Stimulated activated naive B cell treated with anti-CD40 and anti-IgM and Interleukin-4, amounts not matched to agents 10 μg/mL and 1 μg/mL and 100 μg/mL, for 72 hours (primary cell): ENCODE results near the gene GPR155.

Source experiments
- ATAC-seq, 2 donors: fragments of 150-1000 bp; cut with Tn5 transposase; replicated peaks; 2 replicates each; pipeline ENCODE4 v1.10.0; 2021; ENCODE audit warnings: moderate library complexity in 1 of 2
- DNase-seq: peaks from one replicate; pipeline ENCODE4 v3.0.0; 2021
- H3K27ac Mint-ChIP-seq: one replicate; pipeline ENCODE4 v1.8.0; 2022; ENCODE audit warnings: mild to moderate bottlenecking, mixed read lengths
- H3K27me3 Mint-ChIP-seq, 2 donors: one replicate each; pipeline ENCODE4 v1.8.0; 2022; ENCODE audit warnings: mixed read lengths in 2 of 2
- H3K36me3 Mint-ChIP-seq, 2 donors: one replicate each; pipeline ENCODE4 v1.8.0; 2022; ENCODE audit warnings: mixed read lengths in 2 of 2, mild to moderate bottlenecking in 1 of 2
- H3K4me1 Mint-ChIP-seq, 2 donors: one replicate each; pipeline ENCODE4 v1.8.0; 2022; ENCODE audit warnings: mixed read lengths in 2 of 2, mild to moderate bottlenecking in 1 of 2
- H3K4me3 Mint-ChIP-seq, 2 donors: one replicate each; pipeline ENCODE4 v1.8.0; 2022; ENCODE audit warnings: mild to moderate bottlenecking in 2 of 2, mixed read lengths in 2 of 2, moderate library complexity in 1 of 2
- H3K9me3 Mint-ChIP-seq, 2 donors: one replicate each; pipeline ENCODE4 v1.8.0; 2022; ENCODE audit warnings: mixed read lengths in 2 of 2, mild to moderate bottlenecking in 1 of 2

Gene GPR155

DNA sequence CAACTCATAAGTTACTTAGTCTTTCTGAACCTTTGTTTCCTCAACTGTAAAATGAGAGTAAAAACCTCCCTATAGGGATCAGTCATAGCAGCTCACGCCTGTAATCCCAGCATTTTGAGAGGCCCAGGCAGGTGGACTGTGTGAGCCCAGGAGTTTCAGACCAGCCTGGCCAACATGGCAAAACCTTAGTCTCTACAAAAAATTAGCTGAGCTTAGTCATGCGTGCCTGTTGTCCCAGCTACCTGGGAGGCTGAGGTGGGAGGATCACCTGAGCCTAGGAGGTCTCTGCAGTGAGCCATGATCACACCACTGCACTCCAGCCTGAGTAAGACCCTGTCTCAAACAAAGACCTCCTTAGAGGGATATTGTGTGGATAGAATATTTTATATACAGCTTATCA lies 2.3 kb downstream of the GPR155 start:
- Mint-ChIP-seq H3K36me3 (peaks cover 2 to 4% of the 10 kb centered on the region in 2 donors), H3K9me3 (peaks cover 0 to 4% of the 10 kb centered on the region in 2 donors), H3K4me3 (no peak overlapping the region), H3K27ac (no peak overlapping the region), H3K27me3 (no peaks in the 10 kb centered on the region), H3K4me1 (peaks cover 10 to 27% of the 10 kb centered on the region in 2 donors)
- no peak for ATAC-seq
- DNase-seq, result no peak

DNA sequence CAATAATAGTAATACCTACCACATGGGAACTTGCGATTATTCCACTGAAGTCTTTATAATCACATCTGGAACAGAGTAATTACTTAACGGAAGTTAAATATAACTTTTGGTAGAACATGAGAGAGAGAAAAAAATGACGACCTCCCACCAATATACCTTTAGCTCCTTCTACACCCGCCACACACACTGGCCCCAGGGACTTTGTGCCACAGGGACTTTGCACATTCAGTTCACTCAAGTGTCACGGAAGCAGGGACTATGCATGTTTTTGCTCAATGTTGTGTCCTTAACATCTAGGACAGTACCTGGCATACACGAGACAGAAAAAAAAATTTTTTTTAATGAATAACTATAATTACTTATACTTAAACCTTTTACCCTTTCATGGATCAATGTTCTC lies 4.0 kb downstream of the GPR155 start:
- peaks cover 0 to 4% of the 10 kb centered on the region in 2 donors for H3K36me3 Mint-ChIP-seq

DNA sequence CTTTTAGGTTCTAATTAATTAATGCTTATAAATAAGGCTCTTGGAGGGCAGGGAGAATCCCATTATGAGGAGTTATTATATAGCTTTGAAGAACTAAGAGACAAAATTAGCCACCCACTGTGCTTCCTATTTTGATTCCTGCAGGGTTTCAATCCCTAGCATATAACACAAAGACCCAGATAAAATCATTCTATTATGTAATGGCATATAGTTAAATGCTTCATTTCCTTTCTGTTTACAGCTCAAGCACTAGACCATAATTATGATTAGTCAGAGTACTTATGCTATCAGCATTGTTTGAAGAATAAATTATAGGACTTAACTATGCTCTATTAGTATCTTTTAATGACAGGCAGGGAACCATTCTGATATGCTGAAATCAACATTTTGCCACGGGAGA lies 9.1 kb downstream of the GPR155 start:
- DNase-seq, result no peak
- no peak overlapping the region for H3K27ac Mint-ChIP-seq
- H3K36me3 Mint-ChIP-seq, result peaks cover 0 to 7% of the 10 kb centered on the region in 2 donors
- ATAC-seq, result no peak
- H3K27me3 Mint-ChIP-seq, result no peaks in the 10 kb centered on the region
- no peak overlapping the region for H3K4me3 Mint-ChIP-seq
- no peaks in the 10 kb centered on the region for H3K9me3 Mint-ChIP-seq
- no peaks in the 10 kb centered on the region for H3K4me1 Mint-ChIP-seq

More for the DNA sequence above, 4.0 kb downstream of the GPR155 start:
- H3K9me3 Mint-ChIP-seq, result no peaks in the 10 kb centered on the region
- DNase-seq (no peak), ATAC-seq (no peak)
- H3K27ac Mint-ChIP-seq, result no peak overlapping the region
- H3K4me3 Mint-ChIP-seq, result no peak overlapping the region
- H3K4me1 Mint-ChIP-seq, result peaks cover 5 to 14% of the 10 kb centered on the region in 2 donors
- H3K27me3 Mint-ChIP-seq, result no peaks in the 10 kb centered on the region

DNA sequence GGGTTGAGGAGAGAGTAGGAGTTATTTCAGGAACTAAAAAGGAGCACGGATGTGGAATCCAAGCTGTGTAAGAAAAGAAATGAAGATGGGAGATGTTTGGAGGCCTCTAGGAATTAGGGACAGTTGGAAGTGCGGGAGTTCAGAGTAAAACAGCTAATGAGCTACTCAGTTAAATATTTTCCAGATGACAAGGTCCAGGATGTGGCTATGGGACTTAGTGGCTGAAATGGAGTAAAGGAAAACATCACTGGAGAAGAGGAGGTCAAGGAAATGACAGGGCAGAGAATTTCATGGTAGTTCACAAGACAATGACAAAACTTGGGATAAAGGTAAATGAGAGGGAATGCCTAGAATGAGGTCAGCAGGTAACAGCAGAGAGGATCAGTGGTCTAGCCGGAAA lies 13.0 kb downstream of the GPR155 start:
- no peak overlapping the region for H3K27ac Mint-ChIP-seq

DNA sequence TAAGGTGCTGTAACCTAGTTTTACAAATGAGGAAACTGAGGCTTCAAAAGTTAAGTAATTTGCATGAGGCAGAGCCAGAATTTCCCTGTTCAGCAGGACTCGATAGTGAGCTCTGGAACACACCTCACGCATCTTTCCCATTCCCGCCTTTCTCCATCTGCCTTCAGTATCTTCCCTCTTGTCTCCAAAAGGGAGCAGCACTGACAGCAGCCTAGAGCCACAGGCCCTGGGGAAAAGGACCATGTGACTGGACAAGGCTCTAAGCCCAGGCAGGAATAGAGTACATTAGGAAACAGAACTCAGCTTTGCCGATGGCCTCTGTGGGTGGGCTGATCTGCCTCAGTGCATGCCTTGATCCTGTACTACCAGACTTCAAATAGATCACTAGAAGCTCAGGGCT lies 21.5 kb downstream of the GPR155 start:
- H3K9me3 Mint-ChIP-seq, result no peaks in the 10 kb centered on the region
- H3K36me3 Mint-ChIP-seq, result no peaks in the 10 kb centered on the region
- no peak for DNase-seq
- no peak overlapping the region for H3K27ac Mint-ChIP-seq
- H3K4me1 Mint-ChIP-seq, result no peaks in the 10 kb centered on the region
- ATAC-seq, result no peak
- no peaks in the 10 kb centered on the region for H3K27me3 Mint-ChIP-seq
- no peak overlapping the region for H3K4me3 Mint-ChIP-seq

More for the DNA sequence above, 13.0 kb downstream of the GPR155 start:
- Mint-ChIP-seq H3K27me3 (no peaks in the 10 kb centered on the region), H3K9me3 (no peaks in the 10 kb centered on the region), H3K4me3 (no peak overlapping the region), H3K36me3 (peaks cover 0 to 3% of the 10 kb centered on the region in 2 donors), H3K4me1 (no peaks in the 10 kb centered on the region)
- ATAC-seq, result no peak
- no peak for DNase-seq

DNA sequence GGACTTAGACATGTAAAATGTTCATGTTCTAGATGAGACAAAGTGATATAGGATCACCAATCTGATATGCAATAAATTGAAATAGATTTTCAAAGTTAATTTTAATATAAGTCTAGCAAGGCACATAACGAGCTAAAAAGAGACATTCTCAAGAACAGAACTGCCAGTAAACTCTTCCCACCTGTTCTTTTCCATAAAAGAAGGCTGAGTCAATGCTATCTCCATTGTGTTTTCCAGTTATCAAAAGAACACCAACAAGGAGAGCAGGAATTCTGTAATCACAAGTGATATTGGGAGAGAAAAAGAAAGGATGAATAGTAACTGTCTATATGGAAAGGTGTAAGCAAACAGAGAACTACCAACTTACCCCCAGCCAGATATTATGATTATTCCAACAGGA lies 25.6 kb downstream of the GPR155 start:
- Mint-ChIP-seq H3K27ac (no peak overlapping the region), H3K4me1 (no peaks in the 10 kb centered on the region), H3K36me3 (no peaks in the 10 kb centered on the region), H3K27me3 (no peaks in the 10 kb centered on the region), H3K9me3 (no peaks in the 10 kb centered on the region), H3K4me3 (no peak overlapping the region)
- DNase-seq (no peak), ATAC-seq (no peak)

DNA sequence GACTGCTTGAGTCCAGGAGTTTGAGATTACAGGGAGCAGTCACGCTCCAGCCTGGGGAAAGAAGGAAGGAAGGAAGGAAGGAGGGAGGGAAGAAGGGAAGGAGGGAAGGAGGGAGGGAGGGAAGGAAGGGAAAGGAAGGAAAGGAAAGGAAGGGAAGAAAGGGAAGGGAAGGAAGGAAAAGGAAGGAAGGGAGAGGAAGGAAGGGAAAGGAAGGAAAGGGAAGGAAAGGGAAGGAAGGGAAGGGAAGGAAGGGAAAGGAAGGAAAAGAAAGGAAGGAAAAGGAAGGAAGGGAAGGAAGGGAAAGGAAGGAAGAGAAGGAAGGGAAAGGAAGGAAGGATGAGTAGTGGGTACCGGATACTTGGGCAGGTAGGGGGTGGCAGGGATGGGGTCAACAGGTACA lies 32.3 kb downstream of the GPR155 start:
- Mint-ChIP-seq H3K9me3 (peaks cover 0 to 2% of the 10 kb centered on the region in 2 donors), H3K4me3 (no peak overlapping the region), H3K27me3 (no peaks in the 10 kb centered on the region), H3K27ac (no peak overlapping the region), H3K36me3 (peaks cover 0 to 8% of the 10 kb centered on the region in 2 donors), H3K4me1 (peaks cover 6 to 10% of the 10 kb centered on the region in 2 donors)
- no peak for ATAC-seq
- DNase-seq, result no peak

DNA sequence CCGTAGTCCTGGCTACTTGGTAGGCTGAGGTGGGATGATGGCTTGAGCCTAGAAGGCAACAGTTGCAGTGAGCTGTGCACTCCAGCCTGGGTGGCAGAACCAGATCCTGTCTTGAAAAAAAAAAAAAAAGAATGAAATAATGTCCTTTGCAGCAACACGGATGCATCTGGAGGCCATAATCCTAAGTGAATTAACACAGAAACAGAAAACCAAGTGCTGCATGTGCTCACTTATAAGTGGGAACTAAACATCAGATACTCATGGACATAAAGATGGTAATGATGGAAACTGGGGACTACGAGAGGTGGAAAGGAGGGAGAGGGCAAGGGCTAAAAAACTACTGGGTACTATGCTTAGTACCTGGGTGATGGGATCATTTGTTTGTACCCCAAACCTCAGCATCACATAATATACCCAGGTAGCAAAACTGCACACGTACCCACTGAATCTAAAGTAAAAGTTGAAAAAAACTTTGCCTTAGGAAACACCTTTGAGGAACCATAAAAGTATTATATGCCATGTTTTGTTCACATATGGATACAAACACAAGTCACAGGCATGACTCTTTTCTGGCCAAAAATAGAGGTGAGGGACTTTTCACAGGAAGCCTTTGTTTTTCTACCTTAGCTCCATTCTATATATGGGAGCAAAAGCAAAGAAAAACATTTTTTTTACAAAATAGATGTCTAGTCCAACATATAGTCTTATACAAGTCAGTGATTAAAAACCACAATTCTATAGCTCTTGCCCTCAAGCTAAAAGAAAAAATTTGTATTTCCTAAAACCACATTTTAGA lies 36.6 kb downstream of the GPR155 start:
- H3K4me3 Mint-ChIP-seq, result no peak overlapping the region
- H3K27me3 Mint-ChIP-seq, result no peaks in the 10 kb centered on the region
- peaks cover 0 to 5% of the 10 kb centered on the region in 2 donors for H3K9me3 Mint-ChIP-seq
- ATAC-seq (peak in 1 of 2 donors; percentile 36), DNase-seq (no peak)
- peaks cover 9 to 20% of the 10 kb centered on the region in 2 donors for H3K4me1 Mint-ChIP-seq
- peaks cover 5 to 11% of the 10 kb centered on the region in 2 donors for H3K36me3 Mint-ChIP-seq
- H3K27ac Mint-ChIP-seq, result peak overlapping the region; percentile 72

DNA sequence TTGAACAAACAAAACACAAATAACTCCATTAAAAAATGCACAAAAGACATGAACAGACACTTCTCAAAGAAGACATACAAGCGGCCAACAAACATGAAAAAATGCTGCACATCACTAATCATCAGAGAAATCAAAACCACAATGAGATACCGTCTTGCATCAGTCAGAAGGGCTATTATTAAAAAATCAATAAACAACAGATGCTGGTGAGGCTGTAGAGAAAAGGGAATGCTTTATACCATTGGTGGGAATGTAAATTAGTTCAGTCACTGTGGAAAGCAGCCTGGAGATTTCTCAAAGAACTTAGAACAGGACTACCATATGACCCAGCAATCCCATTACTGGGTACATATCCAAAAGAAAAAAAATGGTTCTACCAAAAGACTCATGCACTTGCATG lies 37.8 kb downstream of the GPR155 start:
- Mint-ChIP-seq H3K9me3 (peaks cover 0 to 3% of the 10 kb centered on the region in 2 donors), H3K4me1 (peaks cover 9 to 20% of the 10 kb centered on the region in 2 donors), H3K27me3 (no peaks in the 10 kb centered on the region), H3K4me3 (no peak overlapping the region), H3K27ac (no peak overlapping the region), H3K36me3 (peaks cover 10 to 13% of the 10 kb centered on the region in 2 donors)
- DNase-seq, result no peak
- ATAC-seq, result no peak

DNA sequence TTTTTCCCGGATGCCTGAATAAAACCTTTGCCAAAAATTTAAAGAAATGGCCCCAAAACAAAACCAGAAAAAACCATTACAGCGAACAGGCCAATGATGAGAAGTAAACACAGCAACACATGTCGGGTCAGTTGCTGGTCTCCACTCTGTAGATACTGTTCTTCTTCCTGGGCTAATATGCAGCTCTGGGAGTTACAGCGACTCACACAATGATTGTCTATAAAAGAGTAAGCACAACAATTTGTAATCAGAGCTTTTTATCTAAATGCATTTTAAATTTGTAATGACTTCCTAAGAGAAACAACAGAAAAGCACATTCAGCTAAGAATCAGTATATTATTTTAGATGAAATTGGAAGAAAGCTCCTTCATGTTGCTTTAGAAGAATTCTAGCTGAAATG lies 40.3 kb downstream of the GPR155 start:
- H3K4me3 Mint-ChIP-seq, result no peak overlapping the region
- no peak for ATAC-seq
- H3K4me1 Mint-ChIP-seq, result peaks cover 7 to 20% of the 10 kb centered on the region in 2 donors
- no peak overlapping the region for H3K27ac Mint-ChIP-seq
- no peaks in the 10 kb centered on the region for H3K27me3 Mint-ChIP-seq
- peaks cover 0 to 3% of the 10 kb centered on the region in 2 donors for H3K9me3 Mint-ChIP-seq
- H3K36me3 Mint-ChIP-seq, result peaks cover 10 to 12% of the 10 kb centered on the region in 2 donors
- no peak for DNase-seq

DNA sequence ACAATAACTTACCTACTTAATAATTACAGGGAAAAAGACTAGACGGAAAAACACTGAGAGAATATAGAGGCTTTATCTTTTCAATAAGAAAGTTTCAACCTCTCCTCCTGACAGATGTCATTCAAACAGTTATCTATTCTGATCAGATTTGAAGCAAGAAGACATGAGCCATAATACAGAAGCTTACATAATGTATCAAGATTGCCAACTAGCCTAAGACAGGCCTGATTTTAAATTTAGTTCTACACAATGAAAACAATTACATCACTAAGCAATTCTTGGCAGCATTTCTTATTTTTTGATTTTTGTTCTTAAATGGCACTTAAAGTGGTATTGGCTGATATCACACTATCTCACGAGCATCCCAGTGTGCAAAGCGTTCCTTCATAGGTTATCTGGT lies 41.6 kb downstream of the GPR155 start:
- Mint-ChIP-seq H3K4me3 (no peak overlapping the region), H3K4me1 (peaks cover 6 to 16% of the 10 kb centered on the region in 2 donors), H3K27me3 (no peaks in the 10 kb centered on the region), H3K36me3 (peaks cover 12% of the 10 kb centered on the region in 2 donors), H3K9me3 (peaks cover 0 to 3% of the 10 kb centered on the region in 2 donors), H3K27ac (no peak overlapping the region)
- ATAC-seq (no peak), DNase-seq (no peak)

DNA sequence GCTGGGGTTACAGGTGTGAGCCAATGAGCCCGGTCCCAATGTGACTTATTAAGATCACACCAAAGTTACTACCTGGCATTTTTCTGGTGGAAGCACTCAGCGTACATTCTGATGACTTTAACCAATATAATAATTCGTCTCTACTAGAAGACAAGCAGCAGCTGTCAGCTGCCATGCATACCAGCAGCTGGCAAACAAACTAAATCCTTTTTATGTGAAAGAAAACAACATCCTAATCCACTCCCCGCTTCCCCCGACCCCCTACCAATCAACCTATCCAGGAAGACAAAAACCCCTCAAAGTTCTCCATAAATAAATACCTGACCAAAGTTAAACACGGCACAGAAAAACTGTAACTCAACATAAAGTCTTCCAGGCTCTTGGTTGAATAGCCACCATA lies 42.1 kb downstream of the GPR155 start:
- H3K27ac Mint-ChIP-seq, result no peak overlapping the region
- H3K27me3 Mint-ChIP-seq, result no peaks in the 10 kb centered on the region
- ATAC-seq, result no peak
- DNase-seq, result no peak
- H3K4me3 Mint-ChIP-seq, result no peak overlapping the region
- H3K9me3 Mint-ChIP-seq, result peaks cover 0 to 3% of the 10 kb centered on the region in 2 donors
- peaks cover 12% of the 10 kb centered on the region in 2 donors for H3K36me3 Mint-ChIP-seq
- H3K4me1 Mint-ChIP-seq, result peaks cover 3 to 12% of the 10 kb centered on the region in 2 donors

DNA sequence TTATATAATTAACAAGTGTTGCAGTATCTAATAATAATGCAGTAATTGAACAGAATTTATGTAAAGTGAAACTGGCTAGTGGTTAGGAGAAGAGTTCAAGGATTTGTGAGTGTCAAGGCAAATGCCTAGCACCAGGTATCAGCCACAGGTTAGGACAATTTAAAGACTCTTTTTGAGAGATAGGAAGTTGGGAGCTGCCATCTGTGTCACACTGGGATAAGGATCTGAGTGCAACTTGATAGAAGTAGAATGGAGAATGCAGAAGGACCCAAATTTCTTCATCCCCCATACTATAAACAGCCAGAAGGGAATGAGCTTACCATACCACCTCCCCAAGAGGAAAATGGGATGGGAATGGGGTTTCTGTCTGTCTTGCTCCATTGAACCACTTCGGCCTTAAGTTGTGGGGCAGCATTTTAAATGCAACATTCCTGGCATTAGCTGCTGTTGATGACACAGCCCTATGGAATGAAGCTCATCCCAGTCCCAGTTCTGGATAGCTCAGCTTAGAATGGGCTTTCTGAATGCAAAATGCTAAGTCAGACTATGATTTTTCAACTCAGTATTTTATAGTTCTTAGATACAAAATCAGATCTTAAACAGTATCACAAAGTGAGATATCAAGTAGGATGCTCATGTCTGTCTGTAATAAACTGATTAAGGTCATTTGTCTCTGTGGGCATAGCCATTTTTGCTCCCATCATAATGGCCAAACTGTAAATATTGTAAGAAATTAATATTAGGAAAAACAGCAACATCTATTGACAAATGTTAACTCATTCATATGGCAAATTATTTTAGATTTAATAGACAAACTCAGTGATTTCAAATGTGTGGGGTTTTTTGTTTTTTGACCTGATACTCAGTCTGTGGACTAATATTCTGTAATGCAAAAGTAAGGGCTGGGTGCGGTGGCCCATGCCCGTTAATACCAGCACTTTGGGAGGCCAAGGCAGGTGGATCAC lies 44.0 kb downstream of the GPR155 start:
- Mint-ChIP-seq H3K27ac (no peak overlapping the region), H3K4me1 (no peaks in the 10 kb centered on the region)
- no peak for ATAC-seq

DNA sequence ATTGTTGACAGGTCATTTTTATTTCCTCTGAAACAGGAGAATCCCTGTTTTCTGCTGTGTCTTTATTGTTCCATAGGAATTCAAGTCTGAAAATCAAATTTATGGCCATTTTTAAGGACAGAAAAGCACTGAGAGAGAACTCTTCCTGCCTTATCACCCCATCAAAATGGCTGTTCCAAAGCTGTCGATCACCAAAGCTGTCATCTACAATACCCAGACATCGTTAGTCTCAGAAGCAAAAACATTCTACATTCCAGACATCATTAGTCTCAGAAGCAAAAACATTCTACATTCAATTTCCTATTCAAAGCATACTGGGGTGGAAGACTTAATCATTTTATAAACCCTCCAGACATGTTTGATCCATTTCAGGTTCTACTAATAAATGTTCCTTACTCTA lies 46.9 kb downstream of the GPR155 start:
- ATAC-seq, result no peak
- Mint-ChIP-seq H3K9me3 (no peaks in the 10 kb centered on the region), H3K27ac (no peak overlapping the region), H3K4me3 (no peak overlapping the region), H3K27me3 (no peaks in the 10 kb centered on the region), H3K4me1 (no peaks in the 10 kb centered on the region), H3K36me3 (peaks cover 8 to 10% of the 10 kb centered on the region in 2 donors)
- no peak for DNase-seq

More for the DNA sequence above, 44.0 kb downstream of the GPR155 start:
- Mint-ChIP-seq H3K36me3 (peaks cover 8% of the 10 kb centered on the region in 2 donors), H3K9me3 (no peaks in the 10 kb centered on the region), H3K27me3 (no peaks in the 10 kb centered on the region), H3K4me3 (no peak overlapping the region)
- DNase-seq, result no peak
